ENCODE measurements around the gene ARHGEF7. TPM values are rescaled to one million over a fixed set of nuclear protein-coding genes. Genes with fewer than 3 reads are reported as not detected.
A peak's percentile ranks its signal among the peaks of the same experiment; 100 is the strongest.
"Not testable (repeated sequence)": the region's sequence is repeated elsewhere in the genome, so short reads cannot be mapped to it uniquely, and the experiment has no call there.

Gene ARHGEF7
- total and polyA plus RNA-seq, 4 experiments from 2014 or later: 6.6 to 73.7 (median 40.7) TPM

DNA sequence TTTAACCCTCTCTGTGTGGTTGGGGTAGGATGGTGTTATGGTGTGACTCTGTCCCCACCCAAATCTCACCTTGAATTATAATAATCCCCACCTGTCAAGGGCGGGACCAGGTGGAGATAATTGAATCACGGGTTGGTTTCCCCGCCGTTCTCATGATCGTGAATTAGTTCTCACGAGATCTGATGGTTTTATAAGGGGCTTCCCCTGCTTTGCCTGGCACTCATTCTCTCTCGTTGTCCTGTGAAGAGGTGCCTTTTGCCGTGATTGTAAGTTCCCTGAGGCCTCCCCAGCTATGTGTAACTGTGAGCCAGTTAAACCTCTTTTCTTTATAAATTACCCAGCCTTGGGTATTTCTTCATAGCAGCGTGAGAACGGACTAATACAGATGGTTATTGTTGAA lies 68.8 kb downstream of the ARHGEF7 start:
- Histone ChIP-seq H3K27me3 (ENCODE audit: insufficient read depth, low read length) (no peaks in the 10 kb centered on the region), H3K36me3 (ENCODE audit: insufficient read depth, low read length) (no peaks in the 10 kb centered on the region), H3K4me1 (ENCODE audit: insufficient read depth, low read length) (peaks cover 95% of the 10 kb centered on the region), H3K27ac (ENCODE audit: low read depth, low read length) (peak overlapping the region; percentile 39), H3K9me3 (ENCODE audit: control insufficient read depth in 1 of 2, low read length in 2 of 2) (no peaks in the 10 kb centered on the region), H3K4me3 (ENCODE audit: low read length in 2 of 2) (no peak overlapping the region)
- CTCF ChIA-PET (ENCODE audit: partially characterized antibody): interaction anchor here (1.9 to 2.1 kb wide), 2 partner anchors 27 to 32 kb away, joined by 5 read pairs; no protein-coding TSS in a partner anchor
- Mint-ChIP-seq H3K4me3 (peak overlapping the region in 7 of 8 donors; percentile 5 to 88 (median 73)), H3K9me3 (no peaks in the 10 kb centered on the region), H3K4me1 (peaks cover 74 to 96% (median 87%) of the 10 kb centered on the region in 4 donors), H3K36me3 (peaks cover 7 to 8% of the 10 kb centered on the region in 2 donors), H3K27ac (peak overlapping the region; percentile 78 to 96 (median 95)), H3K27me3 (no peaks in the 10 kb centered on the region)
- intact Hi-C loops (cut with micrococcal nuclease): no loop called here
- no peak for DNase-seq
- POLR2A ChIA-PET (ENCODE audit: partially characterized antibody): interaction anchor here (1.6 kb wide), 1 partner anchor 9 kb away, joined by 10 read pairs; no protein-coding TSS in a partner anchor

DNA sequence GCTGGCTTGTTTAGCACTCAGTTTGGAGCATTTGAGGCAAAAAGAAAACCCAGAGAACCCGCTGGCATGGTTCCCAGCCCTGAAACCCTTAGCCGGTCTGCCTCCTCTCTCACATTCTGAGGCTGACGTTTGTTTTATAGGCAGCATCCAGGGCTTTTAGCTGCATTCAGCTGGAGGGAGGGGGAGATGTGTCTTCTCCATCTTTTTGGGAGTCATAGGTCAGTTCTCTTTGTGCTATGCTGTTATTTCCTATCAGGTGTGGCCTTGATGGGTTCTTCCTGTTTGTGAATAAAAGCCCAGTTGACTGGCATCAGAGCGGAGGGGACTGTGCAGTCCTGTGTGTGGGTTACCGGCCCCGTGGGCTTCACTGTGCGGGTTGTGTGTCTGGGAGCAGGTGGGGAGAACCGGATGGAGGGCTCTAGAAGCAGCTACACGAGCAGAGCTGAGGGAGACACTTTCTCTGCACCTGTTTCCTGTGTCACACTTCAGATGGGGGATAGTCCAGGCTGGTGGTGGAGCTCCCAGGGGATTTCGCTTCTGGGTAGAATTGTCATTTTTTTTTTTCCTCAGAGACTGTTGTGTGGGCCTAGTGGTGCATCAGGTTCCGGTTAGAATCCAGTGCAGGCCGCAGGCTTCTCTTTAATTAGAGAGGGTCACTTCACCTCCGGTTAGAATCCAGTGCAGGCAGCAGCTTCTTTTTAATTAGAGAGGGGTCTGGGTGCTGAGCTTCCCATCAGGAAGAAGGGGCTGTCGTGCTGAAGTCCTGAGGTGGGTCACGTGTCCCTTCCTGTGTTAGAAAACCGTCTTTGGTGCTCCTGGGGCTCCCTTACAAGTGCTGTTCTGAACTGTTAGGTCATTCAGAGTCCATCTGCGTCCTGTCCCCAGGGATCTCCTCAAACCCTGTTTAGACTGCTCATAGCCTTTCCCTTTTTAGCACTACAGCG lies 69.6 kb downstream of the ARHGEF7 start:
- peaks cover 0 to 4% (median 0%) of the 10 kb centered on the region in 8 donors for H3K9me3 Mint-ChIP-seq
- ChIA-PET CTCF (ENCODE audit: partially characterized antibody) (interaction anchor here (1.0 to 2.1 kb wide), 3 partner anchors 27 to 116 kb away, joined by 4 to 5 read pairs (median 5); no protein-coding TSS in a partner anchor), POLR2A (ENCODE audit: partially characterized antibody) (interaction anchor here (1.0 to 1.6 kb wide), 3 partner anchors 10 to 269 kb away, joined by 3 to 10 read pairs (median 4); partner anchors contain the start of gene ANKRD10)
- no peak overlapping the region for H3K4me3 ChIP-seq (ENCODE audit: low read length in 2 of 2)
- peak overlapping the region; percentile 78 to 96 (median 95) for H3K27ac Mint-ChIP-seq
- H3K9me3 ChIP-seq (ENCODE audit: control insufficient read depth in 1 of 2, low read length in 2 of 2): no peaks in the 10 kb centered on the region
- no peaks in the 10 kb centered on the region for H3K36me3 ChIP-seq (ENCODE audit: insufficient read depth, low read length)
- DNase-seq: peak; percentile 39 to 61 (median 47)
- peaks cover 7 to 9% of the 10 kb centered on the region in 2 donors for H3K36me3 Mint-ChIP-seq
- no peaks in the 10 kb centered on the region for H3K27me3 ChIP-seq (ENCODE audit: insufficient read depth, low read length)
- H3K4me1 Mint-ChIP-seq: peaks cover 77 to 98% (median 89%) of the 10 kb centered on the region in 4 donors
- peak overlapping the region; percentile 34 to 88 (median 78) for H3K4me3 Mint-ChIP-seq
- peak overlapping the region; percentile 39 for H3K27ac ChIP-seq (ENCODE audit: low read depth, low read length)
- H3K27me3 Mint-ChIP-seq: no peaks in the 10 kb centered on the region
- intact Hi-C loops (cut with micrococcal nuclease): no loop called here
- H3K4me1 ChIP-seq (ENCODE audit: insufficient read depth, low read length): peaks cover 93% of the 10 kb centered on the region

DNA sequence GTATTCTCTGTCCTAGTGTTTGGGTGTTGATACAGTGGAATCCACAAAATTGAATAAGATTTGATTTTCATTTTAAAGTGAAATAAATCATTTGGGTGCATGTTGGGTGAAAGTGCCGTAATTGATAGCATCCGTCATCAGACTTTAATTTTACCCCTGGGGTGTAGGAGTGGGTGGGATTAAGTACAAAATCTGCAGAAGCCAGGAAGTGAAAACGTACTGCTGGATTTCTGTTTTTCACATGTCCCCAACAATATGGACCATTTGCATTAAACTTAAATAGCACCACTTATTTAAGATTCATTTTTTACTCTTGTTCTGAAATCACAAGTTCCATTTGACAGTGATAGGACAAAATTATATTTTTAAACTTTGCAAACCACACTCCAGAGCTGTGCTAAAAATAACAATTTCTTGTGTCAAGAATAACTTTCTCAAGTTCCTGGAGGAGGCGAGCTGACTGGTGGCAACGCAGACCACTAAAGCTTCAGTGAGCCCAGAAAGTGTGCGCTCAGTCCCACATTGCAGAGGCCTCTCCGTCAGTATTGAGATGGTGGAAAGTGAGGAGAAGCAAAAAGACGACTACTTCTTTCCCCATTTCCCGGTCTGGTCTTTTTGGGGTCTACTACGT lies 71.3 kb downstream of the ARHGEF7 start:
- peaks cover 2 to 5% of the 10 kb centered on the region in 2 donors for H3K36me3 Mint-ChIP-seq
- H3K27ac Mint-ChIP-seq: peak overlapping the region; percentile 54 to 96 (median 91)
- Histone ChIP-seq H3K27ac (ENCODE audit: low read depth, low read length) (no peak overlapping the region), H3K9me3 (ENCODE audit: control insufficient read depth in 1 of 2, low read length in 2 of 2) (no peaks in the 10 kb centered on the region), H3K36me3 (ENCODE audit: insufficient read depth, low read length) (no peaks in the 10 kb centered on the region), H3K27me3 (ENCODE audit: insufficient read depth, low read length) (no peaks in the 10 kb centered on the region), H3K4me3 (ENCODE audit: low read length in 2 of 2) (no peak overlapping the region), H3K4me1 (ENCODE audit: insufficient read depth, low read length) (peaks cover 86% of the 10 kb centered on the region)
- intact Hi-C loops (cut with micrococcal nuclease): no loop called here
- peaks cover 80 to 98% (median 90%) of the 10 kb centered on the region in 4 donors for H3K4me1 Mint-ChIP-seq
- H3K9me3 Mint-ChIP-seq: peaks cover 0 to 4% (median 0%) of the 10 kb centered on the region in 8 donors
- DNase-seq: no peak
- CTCF ChIA-PET (ENCODE audit: partially characterized antibody): no interaction called here
- H3K27me3 Mint-ChIP-seq: no peaks in the 10 kb centered on the region
- H3K4me3 Mint-ChIP-seq: peak overlapping the region in 5 of 8 donors; percentile 22 to 85 (median 73)
- POLR2A ChIA-PET (ENCODE audit: partially characterized antibody): no interaction called here

DNA sequence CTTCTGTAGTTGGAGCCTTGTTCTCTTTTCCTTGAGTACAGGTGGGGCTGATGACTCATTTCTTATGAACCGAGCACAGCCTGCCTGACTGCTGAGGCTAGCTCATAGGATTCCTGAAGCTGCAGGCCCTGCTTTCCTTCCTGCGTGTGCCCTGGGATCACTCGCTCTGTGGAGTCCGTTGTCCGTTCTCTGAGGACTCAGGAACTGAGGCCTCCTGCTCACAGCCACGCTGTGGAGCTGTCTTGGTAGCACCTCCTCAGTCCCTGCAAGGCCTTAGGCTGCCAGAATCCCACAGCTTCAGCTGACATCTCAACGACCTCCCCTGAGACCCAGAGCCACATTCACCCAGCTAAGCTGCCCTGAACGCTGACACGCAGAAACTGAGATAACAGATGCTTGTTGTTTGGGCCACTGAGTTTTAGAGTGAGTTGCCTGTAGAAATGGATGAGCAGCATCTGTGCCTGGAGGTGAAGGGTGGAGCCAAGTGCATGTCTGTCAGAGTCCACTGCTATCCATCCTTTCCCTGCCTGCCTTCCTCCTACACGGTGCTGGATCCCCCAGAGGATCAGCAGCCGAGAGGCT lies 72.9 kb downstream of the ARHGEF7 start:
- no peaks in the 10 kb centered on the region for H3K27me3 ChIP-seq (ENCODE audit: insufficient read depth, low read length)
- ChIA-PET POLR2A (ENCODE audit: partially characterized antibody) (interaction anchor here (1.5 to 2.2 kb wide), 3 partner anchors 10 to 476 kb away, joined by 3 to 16 read pairs (median 5); no protein-coding TSS in a partner anchor), CTCF (ENCODE audit: partially characterized antibody) (interaction anchor here (1.0 to 2.3 kb wide), 2 partner anchors 34 to 36 kb away, joined by 3 to 7 read pairs; no protein-coding TSS in a partner anchor)
- no peak overlapping the region for H3K4me3 ChIP-seq (ENCODE audit: low read length in 2 of 2)
- H3K36me3 Mint-ChIP-seq: peaks cover 0 to 3% of the 10 kb centered on the region in 2 donors
- H3K27ac ChIP-seq (ENCODE audit: low read depth, low read length): no peak overlapping the region
- no peak for DNase-seq
- intact Hi-C loops (cut with micrococcal nuclease): no loop called here
- peak overlapping the region in 6 of 8 donors; percentile 64 to 88 (median 85) for H3K4me3 Mint-ChIP-seq
- H3K4me1 Mint-ChIP-seq: peaks cover 77 to 98% (median 84%) of the 10 kb centered on the region in 4 donors
- no peaks in the 10 kb centered on the region for H3K36me3 ChIP-seq (ENCODE audit: insufficient read depth, low read length)
- peak overlapping the region; percentile 83 to 98 (median 94) for H3K27ac Mint-ChIP-seq
- peaks cover 0 to 4% (median 0%) of the 10 kb centered on the region in 8 donors for H3K9me3 Mint-ChIP-seq
- no peaks in the 10 kb centered on the region for H3K9me3 ChIP-seq (ENCODE audit: control insufficient read depth in 1 of 2, low read length in 2 of 2)
- H3K4me1 ChIP-seq (ENCODE audit: insufficient read depth, low read length): peaks cover 74% of the 10 kb centered on the region
- H3K27me3 Mint-ChIP-seq: no peaks in the 10 kb centered on the region

DNA sequence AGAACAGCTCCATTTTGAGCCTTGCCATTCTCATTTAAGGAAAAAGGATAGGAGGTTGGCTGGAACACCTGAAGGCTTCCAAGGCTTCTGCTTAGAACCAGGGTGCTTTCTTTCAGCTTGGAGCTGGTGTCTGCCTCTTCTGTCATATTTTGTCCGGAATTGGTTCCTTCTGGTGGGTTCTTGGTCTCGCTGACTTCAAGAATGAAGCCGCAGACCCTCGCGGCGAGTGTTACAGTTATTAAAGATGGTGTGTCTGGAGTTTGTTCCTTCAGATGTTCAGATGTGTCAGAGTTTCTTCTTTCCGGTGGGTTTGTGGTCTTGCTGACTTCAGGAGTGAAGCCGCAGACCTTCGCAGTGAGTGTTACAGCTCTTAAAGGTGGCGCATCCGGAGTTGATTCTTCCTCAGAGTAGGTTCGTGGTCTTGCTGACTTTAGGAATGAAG lies 74.0 kb downstream of the ARHGEF7 start:
- intact Hi-C loops (cut with micrococcal nuclease): loop anchor here (1.0 kb wide), 2 partner anchors 12 to 36 kb away; no protein-coding TSS in a partner anchor
- Histone ChIP-seq H3K4me1 (ENCODE audit: insufficient read depth, low read length) (peaks cover 63% of the 10 kb centered on the region), H3K27ac (ENCODE audit: low read depth, low read length) (peak overlapping the region; percentile 7), H3K4me3 (ENCODE audit: low read length in 2 of 2) (peak overlapping the region in 1 of 2 donors; percentile 39)
- not testable (repeated sequence) for H3K36me3 Mint-ChIP-seq; H3K9me3 Mint-ChIP-seq; H3K27me3 ChIP-seq (ENCODE audit: insufficient read depth, low read length); H3K36me3 ChIP-seq (ENCODE audit: insufficient read depth, low read length); H3K9me3 ChIP-seq (ENCODE audit: control insufficient read depth in 1 of 2, low read length in 2 of 2); H3K27me3 Mint-ChIP-seq
- POLR2A ChIA-PET (ENCODE audit: partially characterized antibody): interaction anchor here (0.8 to 2.2 kb wide), 8 partner anchors 9 to 477 kb away, joined by 3 to 16 read pairs (median 6); partner anchors contain the start of gene ANKRD10
- peak; percentile 80 to 87 (median 83) for DNase-seq
- CTCF ChIA-PET (ENCODE audit: partially characterized antibody): interaction anchor here (0.9 to 2.3 kb wide), 8 partner anchors 9 to 121 kb away, joined by 3 to 8 read pairs (median 4); no protein-coding TSS in a partner anchor
- Mint-ChIP-seq H3K27ac (peak overlapping the region; percentile 83 to 98 (median 94)), H3K4me1 (peaks cover 71 to 98% (median 81%) of the 10 kb centered on the region in 4 donors), H3K4me3 (peak overlapping the region; percentile 79 to 88 (median 85))

DNA sequence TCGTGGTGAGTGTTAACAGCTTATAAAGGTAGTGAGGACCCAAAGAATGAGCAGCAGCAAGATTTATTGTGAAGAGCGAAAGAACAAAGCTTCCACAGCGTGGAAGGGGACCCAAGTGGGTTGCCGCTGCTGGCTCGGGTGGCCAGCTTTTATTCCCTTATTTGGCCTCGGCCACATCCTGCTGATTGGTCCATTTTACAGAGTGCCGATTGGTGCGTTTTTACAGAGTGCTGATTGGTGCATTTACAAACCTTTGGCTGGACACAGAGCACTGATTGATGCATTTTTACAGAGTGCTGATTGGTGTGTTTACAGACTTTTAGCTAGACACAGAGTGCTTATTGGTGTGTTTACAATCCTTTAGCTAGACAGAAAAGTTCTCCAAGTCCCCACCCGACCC lies 74.4 kb downstream of the ARHGEF7 start:
- H3K27ac Mint-ChIP-seq: peak overlapping the region; percentile 83 to 98 (median 94)
- peak overlapping the region; percentile 7 for H3K27ac ChIP-seq (ENCODE audit: low read depth, low read length)
- H3K4me3 ChIP-seq (ENCODE audit: low read length in 2 of 2): peak overlapping the region in 1 of 2 donors; percentile 39
- H3K4me1 Mint-ChIP-seq: peaks cover 67 to 98% (median 79%) of the 10 kb centered on the region in 4 donors
- intact Hi-C loops (cut with micrococcal nuclease): loop anchor here (1.0 kb wide), 2 partner anchors 12 to 36 kb away; no protein-coding TSS in a partner anchor
- not testable (repeated sequence) for H3K27me3 Mint-ChIP-seq; H3K9me3 Mint-ChIP-seq; H3K36me3 Mint-ChIP-seq; H3K9me3 ChIP-seq (ENCODE audit: control insufficient read depth in 1 of 2, low read length in 2 of 2); H3K36me3 ChIP-seq (ENCODE audit: insufficient read depth, low read length); DNase-seq; H3K27me3 ChIP-seq (ENCODE audit: insufficient read depth, low read length)
- peak overlapping the region; percentile 79 to 88 (median 85) for H3K4me3 Mint-ChIP-seq
- POLR2A ChIA-PET (ENCODE audit: partially characterized antibody): interaction anchor here (0.8 to 2.2 kb wide), 8 partner anchors 9 to 477 kb away, joined by 3 to 16 read pairs (median 6); partner anchors contain the start of gene ANKRD10
- H3K4me1 ChIP-seq (ENCODE audit: insufficient read depth, low read length): peaks cover 59% of the 10 kb centered on the region
- CTCF ChIA-PET (ENCODE audit: partially characterized antibody): interaction anchor here (0.9 to 2.3 kb wide), 8 partner anchors 10 to 122 kb away, joined by 3 to 8 read pairs (median 4); no protein-coding TSS in a partner anchor

All from CD4-positive, alpha-beta memory T cell (primary cell).